ENCODE measurements around the gene TSPO. TPM values are rescaled to one million over a fixed set of nuclear protein-coding genes. Genes with fewer than 3 reads are reported as not detected.

Gene TSPO
- total RNA-seq, 1 experiment from 2014 or later, result 308 TPM

- no peak overlapping the region for H3K4me3 Mint-ChIP-seq (ENCODE audit: unreplicated experiment)
- no peaks in the 10 kb centered on the region for H3K27me3 Mint-ChIP-seq (ENCODE audit: insufficient read depth, unreplicated experiment)
- no peaks in the 10 kb centered on the region for H3K4me1 Mint-ChIP-seq (ENCODE audit: insufficient read depth, unreplicated experiment)
- intact Hi-C loops (cut with micrococcal nuclease), result no loop called here
- no peak for DNase-seq (ENCODE audit: unreplicated experiment)
- CTCF ChIA-PET, result interaction anchor here (1.2 kb wide), 1 partner anchor 16 kb away, joined by 3 read pairs; no protein-coding TSS in a partner anchor
- no peaks in the 10 kb centered on the region for H3K9me3 Mint-ChIP-seq (ENCODE audit: unreplicated experiment)
- BruUV-seq (replicated peaks), result no TSS peak
- H3K27ac Mint-ChIP-seq (ENCODE audit: low read depth, unreplicated experiment), result no peak overlapping the region
- POLR2A ChIA-PET, result interaction anchor here (0.6 to 1.0 kb wide), 3 partner anchors 11 to 15 kb away, joined by 3 to 4 read pairs (median 4); no protein-coding TSS in a partner anchor
- TF ChIP-seq CTCF (IDR thresholded peaks at IDR 0.05; ENCODE audit: unreplicated experiment), result no peak
- H3K36me3 Mint-ChIP-seq (ENCODE audit: insufficient read depth, unreplicated experiment), result peaks cover 62% of the 10 kb centered on the region
Observed at GRCh38 chr22:43172191-43172590, 20.8 kb downstream of the TSPO start.

GRCh38 chr22:43173566-43173965 lies 22.2 kb downstream of the TSPO start:
- no peak for TF ChIP-seq CTCF (IDR thresholded peaks at IDR 0.05; ENCODE audit: unreplicated experiment)
- Mint-ChIP-seq H3K4me3 (ENCODE audit: unreplicated experiment) (no peak overlapping the region), H3K4me1 (ENCODE audit: insufficient read depth, unreplicated experiment) (no peaks in the 10 kb centered on the region), H3K36me3 (ENCODE audit: insufficient read depth, unreplicated experiment) (peaks cover 76% of the 10 kb centered on the region), H3K9me3 (ENCODE audit: unreplicated experiment) (no peaks in the 10 kb centered on the region), H3K27me3 (ENCODE audit: insufficient read depth, unreplicated experiment) (no peaks in the 10 kb centered on the region), H3K27ac (ENCODE audit: low read depth, unreplicated experiment) (no peak overlapping the region)
- no peak for DNase-seq (ENCODE audit: unreplicated experiment)
- intact Hi-C loops (cut with micrococcal nuclease), result no loop called here
- CTCF ChIA-PET, result interaction anchor here (0.6 kb wide), 1 partner anchor 47 kb away, joined by 4 read pairs; no protein-coding TSS in a partner anchor
- POLR2A ChIA-PET, result interaction anchor here (0.9 kb wide), 1 partner anchor 10 kb away, joined by 5 read pairs; no protein-coding TSS in a partner anchor
- no TSS peak for BruUV-seq (replicated peaks)

GRCh38 chr22:43173976-43174720 lies 22.8 kb downstream of the TSPO start:
- Mint-ChIP-seq H3K4me1 (ENCODE audit: insufficient read depth, unreplicated experiment) (no peaks in the 10 kb centered on the region), H3K36me3 (ENCODE audit: insufficient read depth, unreplicated experiment) (peaks cover 80% of the 10 kb centered on the region), H3K9me3 (ENCODE audit: unreplicated experiment) (no peaks in the 10 kb centered on the region), H3K27ac (ENCODE audit: low read depth, unreplicated experiment) (no peak overlapping the region), H3K27me3 (ENCODE audit: insufficient read depth, unreplicated experiment) (no peaks in the 10 kb centered on the region), H3K4me3 (ENCODE audit: unreplicated experiment) (no peak overlapping the region)
- no peak for TF ChIP-seq CTCF (IDR thresholded peaks at IDR 0.05; ENCODE audit: unreplicated experiment)
- intact Hi-C loops (cut with micrococcal nuclease), result no loop called here
- no TSS peak for BruUV-seq (replicated peaks)
- DNase-seq (ENCODE audit: unreplicated experiment), result no peak
- ChIA-PET POLR2A (interaction anchor here (1.2 kb wide), 1 partner anchor 11 kb away, joined by 4 read pairs; no protein-coding TSS in a partner anchor), CTCF (interaction anchor here (0.6 kb wide), 1 partner anchor 48 kb away, joined by 4 read pairs; no protein-coding TSS in a partner anchor)

GRCh38 chr22:43174941-43175531 lies 23.7 kb downstream of the TSPO start:
- peak; percentile 38 for DNase-seq (ENCODE audit: unreplicated experiment)
- Mint-ChIP-seq H3K4me3 (ENCODE audit: unreplicated experiment) (no peak overlapping the region), H3K9me3 (ENCODE audit: unreplicated experiment) (no peaks in the 10 kb centered on the region), H3K27me3 (ENCODE audit: insufficient read depth, unreplicated experiment) (no peaks in the 10 kb centered on the region), H3K36me3 (ENCODE audit: insufficient read depth, unreplicated experiment) (peaks cover 80% of the 10 kb centered on the region), H3K4me1 (ENCODE audit: insufficient read depth, unreplicated experiment) (no peaks in the 10 kb centered on the region), H3K27ac (ENCODE audit: low read depth, unreplicated experiment) (no peak overlapping the region)
- TF ChIP-seq CTCF (IDR thresholded peaks at IDR 0.05; ENCODE audit: unreplicated experiment), result no peak
- no TSS peak for BruUV-seq (replicated peaks)
- ChIA-PET POLR2A (interaction anchor here (1.2 kb wide), 1 partner anchor 12 kb away, joined by 4 read pairs; no protein-coding TSS in a partner anchor), CTCF (no interaction called here)
- intact Hi-C loops (cut with micrococcal nuclease), result no loop called here

All from MCF 10A (cell line).